GM23338 (cell line): ENCODE data around the gene PINK1. TPM values are rescaled to one million over a fixed set of nuclear protein-coding genes. Genes with fewer than 3 reads are reported as not detected.

Source experiments
- ATAC-seq: fragments of 200-7000 bp; cut with Tn5 transposase; 3 replicates; pipeline ENCODE4 v1.9.1; 2020
- DNase-seq: peaks from one replicate; pipeline ENCODE4 v3.0.0-alpha.2; 2015; ENCODE audit warnings: low spot score
- H2AFZ ChIP-seq: fragments of 200-600 bp; sonication (generic); 2 replicates; pipeline ENCODE4 v1.8.0; 2016; ENCODE audit warnings: antibody characterized with exemption, mild to moderate bottlenecking, moderate library complexity
- H3F3A ChIP-seq: fragments of 200-600 bp; sonication (generic); replicated peaks from 2 replicates; pipeline ENCODE4 v1.8.0; 2017; ENCODE audit warnings: antibody characterized with exemption, mixed run types, low read depth
- H3K27ac ChIP-seq: fragments of 200-600 bp; sonication (generic); 2 replicates; pipeline ENCODE4 v1.6.1; 2016; ENCODE audit warnings: low read depth
- H3K27me3 ChIP-seq: fragments of 200-600 bp; sonication (generic); 2 replicates; pipeline ENCODE4 v1.8.0; 2016; ENCODE audit warnings: mild to moderate bottlenecking, mixed run types, moderate library complexity; ENCODE audit not compliant: insufficient read depth
- H3K36me3 ChIP-seq: fragments of 200-600 bp; sonication (generic); 2 replicates; pipeline ENCODE4 v1.8.0; 2016; ENCODE audit warnings: mild to moderate bottlenecking; ENCODE audit not compliant: insufficient read depth
- H3K4me1 ChIP-seq: fragments of 200-600 bp; sonication (generic); 2 replicates; pipeline ENCODE4 v1.8.0; 2016; ENCODE audit warnings: mild to moderate bottlenecking, moderate library complexity; ENCODE audit not compliant: insufficient read depth
- H3K4me2 ChIP-seq: fragments of 200-600 bp; sonication (generic); 2 replicates; pipeline ENCODE4 v1.7.1; 2017; ENCODE audit warnings: mixed run types
- H3K4me3 ChIP-seq: fragments of 200-600 bp; sonication (generic); 2 replicates; pipeline ENCODE4 v1.6.1; 2016; ENCODE audit warnings: mixed run types
- H3K79me2 ChIP-seq: fragments of 200-600 bp; sonication (generic); replicated peaks from 2 replicates; pipeline ENCODE4 v1.8.0; 2017; ENCODE audit warnings: mild to moderate bottlenecking; ENCODE audit not compliant: insufficient read depth
- H3K9me2 ChIP-seq: fragments of 200-600 bp; sonication (generic); 2 replicates; pipeline ENCODE4 v1.8.0; 2017; ENCODE audit not compliant: insufficient read depth
- H4K20me1 ChIP-seq: fragments of 200-600 bp; sonication (generic); replicated peaks from 2 replicates; pipeline ENCODE4 v1.8.0; 2017; ENCODE audit warnings: mild to moderate bottlenecking; ENCODE audit not compliant: insufficient read depth
- H3K27ac Mint-ChIP-seq: 2 replicates; pipeline ENCODE4 v1.8.0; 2020; ENCODE audit warnings: inconsistent platforms, mild to moderate bottlenecking, moderate library complexity, mixed read lengths
- H3K27me3 Mint-ChIP-seq: 3 replicates; pipeline ENCODE4 v1.8.0; 2022; ENCODE audit warnings: low read depth, mild to moderate bottlenecking, moderate library complexity, mixed read lengths, inconsistent platforms; ENCODE audit not compliant: insufficient read depth, poor library complexity
- H3K36me3 Mint-ChIP-seq: 3 replicates; pipeline ENCODE4 v1.8.0; 2021; ENCODE audit warnings: low read depth, mild to moderate bottlenecking, inconsistent platforms, moderate library complexity, mixed read lengths
- H3K4me1 Mint-ChIP-seq: 3 replicates; pipeline ENCODE4 v1.8.0; 2020; ENCODE audit warnings: mild to moderate bottlenecking, inconsistent platforms, mixed read lengths
- H3K4me3 Mint-ChIP-seq: 3 replicates; pipeline ENCODE4 v1.8.0; 2021; ENCODE audit warnings: moderate library complexity, mild to moderate bottlenecking, inconsistent platforms, mixed read lengths
- H3K9me3 Mint-ChIP-seq: 3 replicates; pipeline ENCODE4 v1.8.0; 2020; ENCODE audit warnings: moderate library complexity, mild to moderate bottlenecking, inconsistent platforms, mixed read lengths
- CREB1 ChIP-seq: fragments of 250-450 bp; sonication (Bioruptor Pico); IDR thresholded peaks from 2 replicates; pipeline ENCODE4 v1.5.0; 2020; ENCODE audit warnings: low read depth, mild to moderate bottlenecking, moderate library complexity
- CTCF ChIP-seq, 2 experiments: fragments of 200-600 bp in 1 of 2; sonication (generic) in 1 of 2; conservative IDR thresholded peaks; 2 replicates each; pipeline versions ENCODE4 v1.5.1 to v1.6.1; 2016 to 2017; ENCODE audit warnings: antibody characterized with exemption in 2 of 2, low read depth in 2 of 2, mild to moderate bottlenecking in 2 of 2, moderate library complexity in 1 of 2
- ETS1 ChIP-seq: IDR thresholded peaks from 2 replicates; pipeline ENCODE4 v1.6.1; 2016; ENCODE audit warnings: antibody characterized with exemption
- EZH2 ChIP-seq: fragments of 200-600 bp; sonication (generic); IDR thresholded peaks from one replicate; pipeline ENCODE4 v1.8.0; 2017; ENCODE audit warnings: antibody characterized with exemption, mild to moderate bottlenecking, low read depth; ENCODE audit not compliant: unreplicated experiment
- EZH2phosphoT487 ChIP-seq: fragments of 200-600 bp; sonication (generic); IDR thresholded peaks from one replicate; pipeline ENCODE4 v1.8.1; 2018; ENCODE audit warnings: antibody characterized with exemption; ENCODE audit not compliant: unreplicated experiment
- JUNB ChIP-seq: IDR thresholded peaks from one replicate; pipeline ENCODE4 v1.6.1; 2016; ENCODE audit warnings: antibody characterized with exemption; ENCODE audit not compliant: unreplicated experiment
- ZNF114 ChIP-seq: fragments of 250-450 bp; sonication (Bioruptor Pico); IDR thresholded peaks from 2 replicates; pipeline ENCODE4 v1.5.0; 2020; ENCODE audit warnings: mild to moderate bottlenecking, moderate library complexity
- ZNF331 ChIP-seq: fragments of 250-450 bp; sonication (Bioruptor Pico); IDR thresholded peaks from 2 replicates; pipeline ENCODE4 v1.5.0; 2020; ENCODE audit warnings: low read depth, mild to moderate bottlenecking, moderate library complexity
- ZNF462 ChIP-seq: fragments of 250-450 bp; sonication (Bioruptor Pico); IDR thresholded peaks from 2 replicates; pipeline ENCODE4 v1.5.0; 2020; ENCODE audit warnings: mild to moderate bottlenecking, moderate library complexity
- polyA plus RNA-seq: library from polyadenylated mRNA; unstranded; fragments of >200 nt; fragmentation: Nextera tagmentation; extraction: Ambion mirVana; gene quantifications from 2 replicates; pipeline ENCODE4 v1.2.1, GENCODE V29; 2016
- total RNA-seq: library from RNA; depleted of rRNA; stranded (reverse); fragments of >200 nt; shearing (Covaris generic); gene quantifications from 2 replicates; pipeline ENCODE4 v1.2.3, GENCODE V29; 2014

PINK1 gene
- total and polyA plus RNA-seq, 2 experiments from 2014 or later: 20.8 to 42.7 TPM

GRCh38 chr1:20632386-20632785, 872 bp upstream of the PINK1 start (continued):
- no peak for TF ChIP-seq ZNF462 (CRISPR knock-in tag)
- no peak for TF ChIP-seq ZNF331 (CRISPR knock-in tag)

- Histone ChIP-seq H3K79me2 (no peaks in the 10 kb centered on the region), H4K20me1 (no peaks in the 10 kb centered on the region), H2AFZ (peak overlapping the region; percentile 82), H3K4me1 (peaks cover 4% of the 10 kb centered on the region), H3F3A (no peaks in the 10 kb centered on the region), H3K27ac (peak overlapping the region; percentile 72), H3K4me2 (peak overlapping the region; percentile 81), H3K36me3 (0 out of 2 replicates have a peak, but pooled peaks cover 3% of the 10 kb centered on the region), H3K4me3 (peak overlapping the region; percentile 68), H3K9me2 (no peaks in the 10 kb centered on the region), H3K27me3 (no peaks in the 10 kb centered on the region)
- peaks cover 18% of the 10 kb centered on the region for H3K27me3 Mint-ChIP-seq
- peak; percentile 46 for DNase-seq
- peak overlapping the region; percentile 87 for H3K4me3 Mint-ChIP-seq
- H3K9me3 Mint-ChIP-seq: peaks cover 8% of the 10 kb centered on the region
- H3K4me1 Mint-ChIP-seq: peaks cover 3% of the 10 kb centered on the region; the same call in 1 of the 3 replicates
- peak; percentile 15 for ATAC-seq
- H3K27ac Mint-ChIP-seq: peak overlapping the region; percentile 94
- peaks cover 3% of the 10 kb centered on the region for H3K36me3 Mint-ChIP-seq
- TF ChIP-seq CTCF (conservative IDR thresholded peaks at IDR 0.05; ENCODE audit: low read depth in 2 of 2): no peak
- no peak for TF ChIP-seq JUNB
- no peak for TF ChIP-seq EZH2phosphoT487
- TF ChIP-seq ETS1: no peak
- no peak for TF ChIP-seq EZH2
- no peak for TF ChIP-seq ZNF331 (CRISPR knock-in tag)
- no peak for TF ChIP-seq CREB1 (CRISPR knock-in tag)
- no peak for TF ChIP-seq ZNF114
These were observed 871 bp downstream of the PINK1 start for GRCh38 chr1:20634065-20634593.
